Measurements from ENCODE around the gene CCP110. TPM values are rescaled to one million over a fixed set of nuclear protein-coding genes. Genes with fewer than 3 reads are reported as not detected.

Gene CCP110
- total RNA-seq, 2 experiments from 2014 or later, result 44.7 to 50.9 TPM

DNA sequence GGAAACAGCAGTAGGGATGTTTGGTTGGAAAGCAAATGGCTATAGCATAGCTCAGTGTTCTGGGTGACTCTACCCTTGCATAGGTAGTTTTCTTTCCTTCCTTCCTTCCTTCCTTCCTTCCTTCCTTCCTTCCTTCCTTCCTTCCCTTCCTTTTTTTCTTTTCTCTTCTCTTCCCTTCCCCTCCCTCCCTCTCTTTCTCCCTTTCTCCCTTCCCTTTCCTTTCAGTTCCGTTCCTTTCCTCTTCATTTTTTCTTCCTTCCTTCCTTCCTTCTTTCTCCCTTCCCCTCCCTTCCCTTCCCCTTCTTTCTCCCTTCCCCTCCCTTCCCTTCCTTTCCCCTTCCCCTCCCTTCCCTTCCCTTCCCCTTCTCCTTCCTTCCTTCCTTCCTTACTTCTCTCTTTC is 33.1 kb upstream of the CCP110 start:
- H3K9me3 Mint-ChIP-seq, result no peaks in the 10 kb centered on the region
- CTCF ChIA-PET, result no interaction called here
- no peaks in the 10 kb centered on the region for H3K36me3 Mint-ChIP-seq (ENCODE audit: low read depth)
- no peak overlapping the region for H3K27ac Mint-ChIP-seq
- peaks cover 12% of the 10 kb centered on the region for H3K4me1 Mint-ChIP-seq
- POLR2A ChIA-PET, result no interaction called here
- no peak for DNase-seq
- no peak overlapping the region for H3K4me3 Mint-ChIP-seq
- H3K27me3 Mint-ChIP-seq, result no peaks in the 10 kb centered on the region

DNA sequence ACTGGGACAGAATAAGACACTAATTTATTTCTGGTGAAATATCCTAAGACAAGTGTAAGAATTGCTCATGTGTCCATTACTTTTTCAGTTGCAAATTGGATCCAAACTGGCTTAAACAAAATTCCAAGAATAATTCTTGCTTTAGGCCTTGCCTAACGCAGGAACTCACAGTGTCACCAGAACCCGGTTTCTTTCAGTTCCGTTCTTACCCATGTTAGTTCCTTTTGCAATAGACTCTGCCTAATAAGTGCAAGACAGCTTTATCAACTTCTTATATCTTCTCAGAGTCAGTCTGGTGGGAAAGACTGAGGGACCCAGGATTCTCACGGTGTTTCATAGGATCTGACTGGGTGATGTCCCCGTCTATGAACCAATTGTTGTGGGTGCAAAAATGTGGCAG is 26.6 kb upstream of the CCP110 start:
- no peak for DNase-seq
- Mint-ChIP-seq H3K4me1 (peaks cover 12% of the 10 kb centered on the region), H3K36me3 (ENCODE audit: low read depth) (peaks cover 26% of the 10 kb centered on the region), H3K4me3 (no peak overlapping the region), H3K9me3 (no peaks in the 10 kb centered on the region), H3K27me3 (no peaks in the 10 kb centered on the region), H3K27ac (no peak overlapping the region)
- CTCF ChIA-PET, result no interaction called here
- POLR2A ChIA-PET, result no interaction called here

GRCh38 chr16:19499006-19499405 is 24.7 kb upstream of the CCP110 start:
- no peaks in the 10 kb centered on the region for H3K9me3 Mint-ChIP-seq
- H3K4me1 Mint-ChIP-seq, result peaks cover 9% of the 10 kb centered on the region
- POLR2A ChIA-PET, result no interaction called here
- peaks cover 37% of the 10 kb centered on the region for H3K36me3 Mint-ChIP-seq (ENCODE audit: low read depth)
- CTCF ChIA-PET, result no interaction called here
- H3K27ac Mint-ChIP-seq, result no peak overlapping the region
- no peaks in the 10 kb centered on the region for H3K27me3 Mint-ChIP-seq
- no peak for DNase-seq
- H3K4me3 Mint-ChIP-seq, result no peak overlapping the region

- no peak for DNase-seq
- Mint-ChIP-seq H3K4me1 (peaks cover 9% of the 10 kb centered on the region), H3K36me3 (ENCODE audit: low read depth) (peaks cover 42% of the 10 kb centered on the region), H3K4me3 (no peak overlapping the region), H3K27ac (no peak overlapping the region), H3K9me3 (no peaks in the 10 kb centered on the region), H3K27me3 (no peaks in the 10 kb centered on the region)
- POLR2A ChIA-PET, result no interaction called here
- CTCF ChIA-PET, result no interaction called here
Measured at GRCh38 chr16:19499481-19499880, 24.3 kb upstream of the CCP110 start.

- Mint-ChIP-seq H3K9me3 (no peaks in the 10 kb centered on the region), H3K36me3 (ENCODE audit: low read depth) (peaks cover 65% of the 10 kb centered on the region), H3K27me3 (no peaks in the 10 kb centered on the region), H3K27ac (no peak overlapping the region), H3K4me1 (peaks cover 22% of the 10 kb centered on the region), H3K4me3 (no peak overlapping the region)
- ChIA-PET CTCF (interaction anchor here (0.5 to 4.5 kb wide), 29 partner anchors 8 to 730 kb away, joined by 3 to 43 read pairs (median 4); partner anchors contain the start of genes CCP110 and VPS35L), POLR2A (interaction anchor here (0.8 to 2.0 kb wide), 6 partner anchors 8 to 435 kb away, joined by 3 to 8 read pairs (median 4); partner anchors contain the start of genes CCP110, COQ7 and GDE1)
- peak; percentile 75 for DNase-seq
Measured at GRCh38 chr16:19502395-19503131, 21.2 kb upstream of the CCP110 start.

GRCh38 chr16:19503461-19504075 is 20.2 kb upstream of the CCP110 start:
- POLR2A ChIA-PET, result interaction anchor here (1.1 to 2.0 kb wide), 6 partner anchors 9 to 21 kb away, joined by 3 to 8 read pairs (median 4); partner anchors contain the start of genes CCP110 and GDE1
- no peaks in the 10 kb centered on the region for H3K9me3 Mint-ChIP-seq

DNA sequence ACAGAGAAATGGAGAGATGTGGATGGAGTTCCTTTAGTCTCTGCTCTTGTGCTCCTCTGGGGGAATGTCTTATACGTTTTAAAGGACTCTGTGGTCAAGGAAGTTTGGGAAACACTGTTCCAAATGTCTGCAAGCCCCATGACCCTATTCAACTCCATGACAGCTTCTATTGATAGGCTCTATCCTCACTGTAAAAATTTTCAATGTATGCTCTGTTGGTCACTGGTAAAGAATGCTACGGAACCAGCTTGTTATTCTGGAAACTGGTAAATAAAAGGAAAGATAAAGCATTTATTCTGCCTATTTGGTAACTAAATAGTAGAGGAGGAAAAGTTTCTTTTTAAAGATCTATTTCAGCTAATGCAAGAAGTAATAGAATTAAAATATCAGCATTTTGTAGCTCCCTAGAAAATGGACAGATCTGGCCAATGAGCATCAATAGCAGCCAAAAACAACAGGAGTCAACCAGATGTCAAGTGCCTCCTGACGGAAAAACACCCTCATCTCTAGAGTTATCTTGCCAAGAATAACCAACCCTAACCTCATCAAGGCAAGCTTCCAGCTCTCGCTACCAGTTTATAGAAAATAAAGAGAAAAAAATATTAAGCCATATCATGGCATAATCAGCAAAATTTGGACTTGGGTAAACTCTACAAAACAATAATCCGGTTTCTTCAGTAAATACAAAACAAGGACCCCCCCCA is 18.0 kb upstream of the CCP110 start:
- DNase-seq, result no peak
- Mint-ChIP-seq H3K4me3 (no peak overlapping the region), H3K36me3 (ENCODE audit: low read depth) (peaks cover 65% of the 10 kb centered on the region), H3K4me1 (peaks cover 22% of the 10 kb centered on the region), H3K27ac (no peak overlapping the region), H3K9me3 (no peaks in the 10 kb centered on the region), H3K27me3 (no peaks in the 10 kb centered on the region)
- POLR2A ChIA-PET, result no interaction called here
- CTCF ChIA-PET, result interaction anchor here (4.5 kb wide), 1 partner anchor 116 kb away, joined by 43 read pairs; no protein-coding TSS in a partner anchor

More at GRCh38 chr16:19503461-19504075, 20.2 kb upstream of the CCP110 start:
- Mint-ChIP-seq H3K36me3 (ENCODE audit: low read depth) (peaks cover 66% of the 10 kb centered on the region), H3K27me3 (no peaks in the 10 kb centered on the region), H3K4me1 (peaks cover 22% of the 10 kb centered on the region), H3K4me3 (no peak overlapping the region), H3K27ac (peak overlapping the region; percentile 13)
- no peak for DNase-seq
- CTCF ChIA-PET, result interaction anchor here (0.5 to 4.5 kb wide), 18 partner anchors 7 to 731 kb away, joined by 3 to 43 read pairs (median 6); partner anchors contain the start of genes CCP110 and VPS35L

- peaks cover 65% of the 10 kb centered on the region for H3K36me3 Mint-ChIP-seq (ENCODE audit: low read depth)
- H3K27me3 Mint-ChIP-seq, result no peaks in the 10 kb centered on the region
- H3K4me1 Mint-ChIP-seq, result peaks cover 22% of the 10 kb centered on the region
- H3K9me3 Mint-ChIP-seq, result no peaks in the 10 kb centered on the region
- no peak overlapping the region for H3K4me3 Mint-ChIP-seq
- POLR2A ChIA-PET, result interaction anchor here (1.2 kb wide), 1 partner anchor 10 kb away, joined by 3 read pairs; no protein-coding TSS in a partner anchor
- no peak for DNase-seq
- no peak overlapping the region for H3K27ac Mint-ChIP-seq
- CTCF ChIA-PET, result interaction anchor here (0.6 to 1.7 kb wide), 2 partner anchors 118 to 632 kb away, joined by 3 to 6 read pairs; no protein-coding TSS in a partner anchor
Measured at GRCh38 chr16:19506965-19507364, 16.8 kb upstream of the CCP110 start.

- Mint-ChIP-seq H3K4me3 (no peak overlapping the region), H3K27me3 (no peaks in the 10 kb centered on the region), H3K9me3 (no peaks in the 10 kb centered on the region), H3K36me3 (ENCODE audit: low read depth) (peaks cover 66% of the 10 kb centered on the region), H3K4me1 (peaks cover 24% of the 10 kb centered on the region), H3K27ac (no peak overlapping the region)
- CTCF ChIA-PET, result interaction anchor here (1.7 kb wide), 2 partner anchors 9 to 118 kb away, joined by 6 read pairs; no protein-coding TSS in a partner anchor
- POLR2A ChIA-PET, result interaction anchor here (1.0 to 1.2 kb wide), 2 partner anchors 9 to 10 kb away, joined by 3 to 6 read pairs; no protein-coding TSS in a partner anchor
- DNase-seq, result no peak
Measured at GRCh38 chr16:19507867-19508266, 15.9 kb upstream of the CCP110 start.

GRCh38 chr16:19512297-19512696 is 11.4 kb upstream of the CCP110 start:
- no peak for DNase-seq
- Mint-ChIP-seq H3K9me3 (no peaks in the 10 kb centered on the region), H3K27me3 (no peaks in the 10 kb centered on the region), H3K27ac (no peak overlapping the region), H3K4me3 (no peak overlapping the region), H3K36me3 (ENCODE audit: low read depth) (peaks cover 66% of the 10 kb centered on the region), H3K4me1 (peaks cover 31% of the 10 kb centered on the region)
- ChIA-PET POLR2A (no interaction called here), CTCF (interaction anchor here (1.3 kb wide), 1 partner anchor 10 kb away, joined by 4 read pairs; no protein-coding TSS in a partner anchor)

- Mint-ChIP-seq H3K4me1 (peaks cover 41% of the 10 kb centered on the region), H3K4me3 (no peak overlapping the region), H3K27ac (no peak overlapping the region), H3K27me3 (no peaks in the 10 kb centered on the region), H3K36me3 (ENCODE audit: low read depth) (peaks cover 62% of the 10 kb centered on the region), H3K9me3 (no peaks in the 10 kb centered on the region)
- DNase-seq, result no peak
- ChIA-PET POLR2A (interaction anchor here (0.7 to 1.6 kb wide), 2 partner anchors 42 to 445 kb away, joined by 3 to 6 read pairs; partner anchors contain the start of gene VPS35L), CTCF (interaction anchor here (0.7 to 1.7 kb wide), 3 partner anchors 8 to 11 kb away, joined by 3 to 6 read pairs (median 4); no protein-coding TSS in a partner anchor)
Measured at GRCh38 chr16:19513377-19514053, 10.2 kb upstream of the CCP110 start.

- no peak overlapping the region for H3K4me3 Mint-ChIP-seq
- DNase-seq, result no peak
- H3K4me1 Mint-ChIP-seq, result peaks cover 59% of the 10 kb centered on the region
- H3K27ac Mint-ChIP-seq, result no peak overlapping the region
- CTCF ChIA-PET, result interaction anchor here (0.6 to 2.6 kb wide), 3 partner anchors 9 to 43 kb away, joined by 3 to 27 read pairs (median 4); no protein-coding TSS in a partner anchor
- POLR2A ChIA-PET, result interaction anchor here (1.9 kb wide), 1 partner anchor 714 kb away, joined by 6 read pairs; no protein-coding TSS in a partner anchor
- no peaks in the 10 kb centered on the region for H3K9me3 Mint-ChIP-seq
- H3K36me3 Mint-ChIP-seq (ENCODE audit: low read depth), result peaks cover 58% of the 10 kb centered on the region
- no peaks in the 10 kb centered on the region for H3K27me3 Mint-ChIP-seq
Measured at GRCh38 chr16:19515757-19516156, 8.0 kb upstream of the CCP110 start.
